ENCODE measurements around the gene RNF146. TPM values are rescaled to one million over a fixed set of nuclear protein-coding genes. Genes with fewer than 3 reads are reported as not detected.

RNF146 gene
- total RNA-seq, 1 experiment from 2014 or later: 29.8 TPM

DNA sequence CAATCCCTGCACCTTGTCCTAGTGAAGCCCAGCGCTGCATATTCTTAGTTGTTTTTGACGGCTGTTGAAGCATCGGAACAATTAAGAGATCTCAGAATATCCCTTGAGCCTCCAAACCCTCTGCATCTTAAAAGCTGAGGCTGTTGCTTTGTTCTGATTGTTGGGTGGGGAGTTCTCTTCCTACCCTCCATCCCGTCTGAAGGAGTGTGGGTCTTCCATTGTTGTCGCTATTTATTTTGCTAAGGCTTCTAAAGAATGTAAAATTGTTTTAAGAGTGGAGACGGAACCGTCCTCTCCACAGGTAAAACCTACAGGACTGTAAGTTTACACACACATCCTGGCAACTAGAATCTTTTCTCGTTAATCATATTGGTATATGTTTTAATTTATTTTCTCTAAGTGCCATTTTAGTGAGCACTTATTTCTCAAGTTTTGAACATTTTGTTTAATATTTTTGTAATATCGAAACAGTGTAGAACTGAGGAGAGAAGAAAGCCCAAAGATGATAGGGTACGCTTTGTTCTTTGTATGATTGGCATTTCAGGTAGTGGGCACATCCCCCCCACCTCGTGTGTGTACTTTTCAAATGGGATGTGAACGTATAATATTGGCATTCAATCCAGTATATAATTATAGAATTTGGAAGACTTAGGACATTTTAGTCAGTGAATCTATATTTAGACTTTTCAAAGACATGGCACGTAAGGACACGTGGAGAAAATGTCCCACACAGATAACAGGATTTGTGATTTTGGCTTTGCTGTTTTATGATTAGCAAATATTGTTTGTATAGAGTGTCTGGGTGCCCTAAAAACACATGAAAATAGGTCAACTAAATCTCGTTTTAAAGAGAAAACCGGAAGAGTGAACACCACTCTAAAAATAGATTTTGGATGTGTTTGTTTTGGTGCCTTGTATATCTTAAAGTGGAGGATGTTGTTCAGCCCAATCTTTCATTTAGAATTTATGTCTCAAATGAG, 1.3 kb downstream of the RNF146 start:
- DNase-seq: no peak
- H3K4me3 ChIP-seq: peak overlapping the region; percentile 98
- peak overlapping the region; percentile 95 for H3K27ac ChIP-seq
- peaks cover 8% of the 10 kb centered on the region; the same call in 1 of the 2 replicates for H3K4me1 ChIP-seq
- H3K36me3 ChIP-seq: no peaks in the 10 kb centered on the region
- H3K27me3 ChIP-seq: no peaks in the 10 kb centered on the region
- H3K9me3 ChIP-seq (replicated peaks): no peaks in the 10 kb centered on the region

DNA sequence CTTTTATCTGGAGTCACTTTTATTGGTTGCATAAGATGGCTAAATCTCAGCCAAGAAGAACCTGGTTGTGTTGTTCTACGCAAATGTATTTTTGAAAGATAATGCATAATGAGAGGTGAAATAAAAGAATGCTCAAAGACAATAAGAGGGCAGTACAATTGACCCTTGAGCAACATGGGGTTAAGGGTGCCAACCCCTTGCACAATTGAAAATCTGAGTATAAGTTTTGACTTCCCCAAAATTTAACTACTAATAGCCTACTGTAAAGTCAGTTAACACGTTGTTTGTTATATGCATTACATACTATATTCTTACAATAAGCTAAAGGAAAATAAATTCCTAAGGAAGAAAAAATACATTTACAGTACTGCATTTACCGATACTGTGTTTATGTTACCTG, 5.9 kb downstream of the RNF146 start:
- Histone ChIP-seq H3K4me3 (no peak overlapping the region), H3K27me3 (no peaks in the 10 kb centered on the region), H3K36me3 (no peaks in the 10 kb centered on the region), H3K4me1 (peaks cover 24% of the 10 kb centered on the region), H3K9me3 (replicated peaks) (no peaks in the 10 kb centered on the region), H3K27ac (no peak overlapping the region)
- DNase-seq: no peak

DNA sequence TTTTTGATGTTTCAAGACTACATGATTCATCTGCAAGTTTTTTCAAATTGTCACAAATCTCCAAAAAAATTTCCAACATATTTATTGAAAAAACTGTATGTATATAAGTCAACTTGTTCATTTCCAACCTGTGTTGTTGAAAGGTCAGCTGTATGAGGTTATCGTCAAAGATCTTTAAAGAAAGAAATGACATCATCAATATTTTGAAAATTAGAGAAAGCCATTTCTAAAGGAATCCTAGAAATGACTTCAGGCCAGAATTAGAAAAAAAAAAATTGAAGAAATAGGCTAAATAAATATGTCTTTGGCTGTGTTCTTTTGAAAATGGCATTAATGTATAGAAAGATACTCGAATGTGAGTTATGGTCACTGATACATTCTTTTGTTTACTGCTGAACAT, 6.8 kb downstream of the RNF146 start:
- no peaks in the 10 kb centered on the region for H3K27me3 ChIP-seq
- H3K36me3 ChIP-seq: no peaks in the 10 kb centered on the region
- no peak overlapping the region for H3K27ac ChIP-seq
- no peak overlapping the region for H3K4me3 ChIP-seq
- H3K4me1 ChIP-seq: peaks cover 24% of the 10 kb centered on the region
- DNase-seq: no peak
- no peaks in the 10 kb centered on the region for H3K9me3 ChIP-seq (replicated peaks)

DNA sequence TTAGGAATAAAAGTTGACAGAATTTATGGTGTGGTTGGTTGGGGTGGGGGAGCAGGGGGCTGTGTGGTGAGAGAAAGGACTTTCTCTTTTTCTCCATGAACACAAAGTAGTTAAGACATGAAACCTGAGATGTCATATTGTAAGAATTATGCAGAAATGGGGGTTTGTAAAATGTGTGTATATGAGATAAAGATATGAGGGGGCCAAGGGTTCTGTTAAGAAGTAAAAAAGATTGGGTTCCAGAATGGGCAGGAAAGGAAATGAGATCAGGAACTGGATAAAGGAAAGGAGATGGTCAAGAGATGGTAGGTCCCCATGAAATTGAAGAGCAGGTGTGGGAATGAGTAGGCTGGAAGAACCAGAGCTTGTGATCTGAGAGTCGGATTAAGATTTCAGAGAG, 9.7 kb downstream of the RNF146 start:
- Histone ChIP-seq H3K27me3 (no peaks in the 10 kb centered on the region), H3K4me3 (no peak overlapping the region), H3K4me1 (peaks cover 16% of the 10 kb centered on the region), H3K36me3 (no peaks in the 10 kb centered on the region), H3K9me3 (replicated peaks) (no peaks in the 10 kb centered on the region), H3K27ac (peak overlapping the region; percentile 56)
- peak; percentile 7 to 66 for DNase-seq

DNA sequence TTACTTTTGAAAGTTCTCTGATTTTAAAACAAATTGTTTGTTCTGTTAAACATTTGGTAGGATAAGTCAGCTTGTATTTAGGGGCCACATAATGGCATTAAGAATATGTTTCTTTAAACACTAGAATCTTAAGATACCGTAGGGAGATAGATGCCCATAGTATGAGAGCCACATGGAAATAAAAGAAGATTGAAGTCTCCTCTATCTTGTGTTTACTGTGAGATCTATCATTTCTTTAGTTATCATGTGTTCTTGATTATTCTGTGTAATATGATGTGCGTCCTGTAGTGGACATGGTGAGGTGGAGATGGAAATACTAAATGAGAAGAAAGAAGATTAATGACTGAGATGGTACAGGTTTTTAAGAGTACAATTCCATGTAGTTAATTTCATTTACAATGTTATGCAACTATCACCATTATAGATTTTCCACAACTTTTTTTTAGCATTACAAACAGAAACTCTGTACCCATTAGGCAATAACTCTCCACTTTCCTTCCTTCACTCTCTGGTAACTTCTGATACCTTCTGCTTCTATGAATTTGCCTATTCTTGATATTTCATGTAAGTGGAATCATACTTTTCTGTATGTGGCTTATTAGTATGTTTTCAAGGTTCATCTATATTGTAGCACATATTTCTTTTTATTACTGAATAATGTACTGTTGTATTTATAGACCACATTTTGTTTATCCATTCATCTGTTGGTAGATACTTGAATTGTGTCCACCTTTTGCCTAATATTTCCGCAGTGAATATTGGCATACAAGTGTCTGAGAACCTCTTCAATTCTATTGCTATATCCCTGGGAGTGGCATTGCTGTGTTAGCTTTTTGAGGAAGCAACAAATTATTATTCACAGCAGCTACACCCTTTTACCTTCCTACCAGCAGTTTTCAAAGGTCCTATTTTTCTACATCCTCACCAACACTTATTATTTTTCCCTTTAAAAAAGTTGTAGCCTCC, 11.5 kb downstream of the RNF146 start:
- H3K9me3 ChIP-seq (replicated peaks): no peaks in the 10 kb centered on the region
- DNase-seq: no peak
- H3K36me3 ChIP-seq: peaks cover 3% of the 10 kb centered on the region; the same call in 1 of the 2 replicates
- no peak overlapping the region for H3K4me3 ChIP-seq
- peaks cover 16% of the 10 kb centered on the region for H3K4me1 ChIP-seq
- no peak overlapping the region for H3K27ac ChIP-seq
- no peaks in the 10 kb centered on the region for H3K27me3 ChIP-seq

DNA sequence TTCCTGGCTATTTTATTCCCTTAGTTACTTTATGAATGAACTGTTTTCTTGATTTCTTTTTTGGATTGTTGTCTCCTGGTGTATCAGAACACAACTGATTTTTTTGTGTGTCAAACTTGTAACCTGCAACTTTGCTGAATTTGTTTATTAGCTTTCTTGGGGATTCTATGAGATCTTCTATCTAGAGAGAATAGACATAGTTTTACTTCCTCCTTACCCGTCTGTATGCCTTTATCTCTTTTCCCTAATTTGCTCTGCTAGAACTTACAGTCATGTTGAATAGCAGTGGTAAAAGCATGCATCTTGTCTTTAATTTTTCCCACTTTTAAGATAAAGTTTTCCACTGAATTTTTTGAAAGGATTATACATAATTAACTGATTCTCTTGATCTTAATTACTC, 13.2 kb downstream of the RNF146 start:
- H3K36me3 ChIP-seq: peaks cover 8% of the 10 kb centered on the region
- no peaks in the 10 kb centered on the region for H3K9me3 ChIP-seq (replicated peaks)
- no peak overlapping the region for H3K4me3 ChIP-seq
- no peak overlapping the region for H3K27ac ChIP-seq
- DNase-seq: no peak
- no peaks in the 10 kb centered on the region for H3K27me3 ChIP-seq
- H3K4me1 ChIP-seq: peaks cover 16% of the 10 kb centered on the region

DNA sequence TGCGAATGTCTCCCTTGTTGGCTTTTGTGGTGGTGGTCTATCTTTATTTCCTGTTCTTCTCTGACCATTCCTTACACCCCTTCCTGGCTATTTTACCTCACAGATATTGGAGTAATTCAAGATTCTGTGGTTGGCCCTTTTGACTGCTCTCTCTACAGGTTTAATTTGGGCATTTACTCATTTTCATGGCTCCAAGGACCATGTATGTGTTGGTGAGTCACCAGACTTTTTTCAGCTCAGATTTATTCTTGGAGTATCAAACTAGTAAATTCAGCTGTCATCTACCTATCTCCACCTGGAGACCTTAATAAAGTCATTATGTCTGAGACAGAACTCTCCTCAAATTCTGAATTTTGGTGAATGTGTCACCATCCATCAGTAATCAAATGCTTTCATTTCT, 15.5 kb downstream of the RNF146 start:
- Histone ChIP-seq H3K9me3 (replicated peaks) (no peaks in the 10 kb centered on the region), H3K27ac (no peak overlapping the region), H3K4me3 (no peak overlapping the region), H3K4me1 (0 out of 2 replicates have a peak, but pooled peaks cover under 1% of the 10 kb centered on the region), H3K27me3 (no peaks in the 10 kb centered on the region), H3K36me3 (peaks cover 17% of the 10 kb centered on the region)
- no peak for DNase-seq

DNA sequence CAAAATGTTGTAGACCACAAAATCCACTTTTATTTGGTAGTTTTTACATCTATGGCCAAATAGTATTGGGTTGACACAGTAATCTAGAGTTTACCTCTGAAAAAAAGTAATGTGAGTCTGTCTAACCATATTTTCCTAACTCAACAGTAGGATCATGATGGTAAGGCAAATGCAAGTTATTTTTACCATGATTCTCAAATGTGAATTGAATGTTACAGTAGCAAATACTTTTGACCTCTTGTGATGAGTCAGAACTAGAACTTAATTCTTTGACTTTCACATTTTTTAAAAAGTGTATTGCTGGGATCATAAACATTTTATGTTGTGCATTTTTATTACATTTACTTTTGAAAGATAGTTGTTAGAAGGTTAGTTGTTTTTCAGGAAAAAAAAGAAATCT, 22.0 kb downstream of the RNF146 start:
- no peak for DNase-seq
- H3K4me1 ChIP-seq: no peaks in the 10 kb centered on the region
- H3K27ac ChIP-seq: no peak overlapping the region
- H3K9me3 ChIP-seq (replicated peaks): no peaks in the 10 kb centered on the region
- H3K27me3 ChIP-seq: no peaks in the 10 kb centered on the region
- peaks cover 47% of the 10 kb centered on the region for H3K36me3 ChIP-seq
- no peak overlapping the region for H3K4me3 ChIP-seq

DNA sequence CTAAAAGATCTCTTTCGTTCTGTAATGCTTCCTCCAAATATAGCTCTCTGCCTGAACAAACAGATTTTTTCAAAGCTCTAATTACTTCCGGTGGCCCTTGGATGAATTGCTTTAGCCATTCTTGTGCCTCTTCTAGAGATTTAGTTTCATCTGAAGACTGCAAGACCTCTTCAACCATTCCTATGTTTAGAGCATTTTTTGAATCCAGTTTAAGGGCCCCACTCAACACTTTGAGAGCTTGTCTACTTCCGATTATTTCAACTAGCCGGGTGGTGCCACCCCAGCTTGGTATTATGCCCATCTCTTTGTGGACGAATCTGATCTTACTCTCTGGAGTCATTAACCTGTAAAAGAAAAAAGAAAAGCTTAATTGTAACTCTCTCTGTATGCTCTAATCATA, 23.3 kb downstream of the RNF146 start:
- H3K9me3 ChIP-seq (replicated peaks): no peaks in the 10 kb centered on the region
- H3K4me3 ChIP-seq: no peak overlapping the region
- DNase-seq: no peak
- H3K27ac ChIP-seq: no peak overlapping the region
- H3K36me3 ChIP-seq: peaks cover 44% of the 10 kb centered on the region
- no peaks in the 10 kb centered on the region for H3K27me3 ChIP-seq
- no peaks in the 10 kb centered on the region for H3K4me1 ChIP-seq

DNA sequence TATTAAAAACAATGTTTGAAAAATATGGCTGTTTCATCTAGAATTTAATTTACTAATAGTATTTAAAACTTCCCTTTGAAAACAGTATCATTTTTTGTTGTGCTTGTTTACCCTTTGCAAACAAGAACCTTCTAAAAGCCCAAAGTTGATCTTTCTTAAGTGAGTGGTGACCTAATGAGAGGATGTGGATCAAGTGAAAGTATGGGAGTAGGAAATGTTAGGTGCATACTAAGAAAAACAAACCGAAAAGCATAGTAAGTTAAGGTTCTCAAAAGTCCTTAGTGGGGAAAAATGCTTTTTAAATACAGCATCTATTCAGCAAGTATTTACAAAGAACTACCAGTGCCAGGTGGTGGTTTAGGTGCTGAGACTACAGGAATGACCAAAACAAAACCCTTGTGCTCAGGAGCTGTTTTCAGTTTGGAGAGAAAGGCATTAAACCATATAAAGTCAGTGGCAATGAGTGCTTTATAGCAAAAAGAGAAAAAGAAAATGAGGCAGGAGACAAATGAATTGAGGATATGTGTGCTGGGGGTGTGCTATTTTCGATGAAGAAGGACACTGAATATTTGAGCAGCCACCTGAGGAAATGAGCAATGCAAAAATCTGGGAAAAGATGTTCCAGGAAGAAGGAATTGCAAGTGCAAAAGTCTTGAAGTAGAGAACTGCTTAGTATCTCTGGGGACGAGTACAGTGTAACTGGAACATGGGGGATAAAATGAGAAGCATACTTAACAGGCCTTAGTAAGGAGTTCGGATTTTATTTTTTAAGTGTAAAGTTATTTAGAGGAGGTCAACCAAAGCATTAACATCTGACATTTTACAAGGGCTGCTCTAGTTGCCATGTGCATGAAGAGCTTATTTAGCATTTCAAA, 24.0 kb downstream of the RNF146 start:
- peaks cover 50% of the 10 kb centered on the region for H3K36me3 ChIP-seq
- H3K27me3 ChIP-seq: no peaks in the 10 kb centered on the region
- H3K4me1 ChIP-seq: no peaks in the 10 kb centered on the region
- no peak overlapping the region for H3K4me3 ChIP-seq
- no peak overlapping the region for H3K27ac ChIP-seq
- no peaks in the 10 kb centered on the region for H3K9me3 ChIP-seq (replicated peaks)
- no peak for DNase-seq

DNA sequence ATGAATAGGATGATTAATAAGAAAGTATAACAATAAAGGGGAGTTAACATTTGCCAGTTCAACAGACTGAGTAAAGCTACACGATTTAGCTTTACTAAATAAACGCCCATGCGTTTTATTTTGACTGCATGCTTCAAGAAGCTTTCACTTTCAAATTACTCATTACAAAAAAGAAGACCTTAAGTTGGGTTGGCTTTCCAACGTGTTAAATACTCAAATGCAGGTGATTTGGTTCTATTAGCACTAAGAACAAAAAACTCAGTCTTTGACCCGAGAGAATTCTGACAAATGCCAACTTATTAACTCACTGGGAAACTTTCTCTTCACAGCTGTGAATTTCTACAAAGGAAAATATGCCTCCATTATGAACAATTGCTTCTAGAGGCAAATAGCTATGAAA, 24.8 kb downstream of the RNF146 start:
- DNase-seq: no peak
- H3K36me3 ChIP-seq: peaks cover 48% of the 10 kb centered on the region
- no peak overlapping the region for H3K4me3 ChIP-seq
- H3K27ac ChIP-seq: no peak overlapping the region
- H3K4me1 ChIP-seq: no peaks in the 10 kb centered on the region
- H3K27me3 ChIP-seq: no peaks in the 10 kb centered on the region
- H3K9me3 ChIP-seq (replicated peaks): no peaks in the 10 kb centered on the region

DNA sequence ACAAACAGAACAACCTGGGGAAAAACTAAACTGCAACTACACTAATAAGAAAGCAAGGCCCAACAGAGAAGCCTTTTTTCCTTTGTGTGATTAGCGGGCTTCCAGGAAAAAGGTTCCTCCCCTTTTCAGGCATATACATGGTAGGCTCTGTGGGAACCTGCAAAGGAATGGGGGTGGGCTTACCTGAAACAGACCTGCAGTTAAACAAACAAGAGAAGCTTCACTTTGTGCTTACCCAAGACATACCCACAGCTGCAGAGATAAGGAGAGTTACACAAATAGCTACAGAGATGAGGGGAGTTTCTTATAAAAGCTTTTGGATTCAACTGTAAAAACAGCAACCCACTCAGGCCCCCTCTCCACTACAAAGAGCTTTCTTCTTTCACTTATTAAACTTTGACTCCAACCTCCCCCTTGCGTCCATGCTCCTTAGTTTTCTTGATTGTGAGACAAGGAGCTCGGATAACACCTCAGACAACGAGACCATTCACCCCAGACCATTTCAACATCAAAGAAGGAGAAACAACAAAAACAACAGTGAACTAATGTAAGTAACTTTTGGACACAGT, 30.9 kb downstream of the RNF146 start:
- no peaks in the 10 kb centered on the region for H3K27me3 ChIP-seq
- no peak overlapping the region for H3K27ac ChIP-seq
- no peak for DNase-seq
- H3K4me1 ChIP-seq: no peaks in the 10 kb centered on the region; the same call in 1 of the 2 replicates
- H3K4me3 ChIP-seq: no peak overlapping the region
- H3K9me3 ChIP-seq (replicated peaks): no peaks in the 10 kb centered on the region
- peaks cover 26% of the 10 kb centered on the region; the same call in 1 of the 2 replicates for H3K36me3 ChIP-seq

DNA sequence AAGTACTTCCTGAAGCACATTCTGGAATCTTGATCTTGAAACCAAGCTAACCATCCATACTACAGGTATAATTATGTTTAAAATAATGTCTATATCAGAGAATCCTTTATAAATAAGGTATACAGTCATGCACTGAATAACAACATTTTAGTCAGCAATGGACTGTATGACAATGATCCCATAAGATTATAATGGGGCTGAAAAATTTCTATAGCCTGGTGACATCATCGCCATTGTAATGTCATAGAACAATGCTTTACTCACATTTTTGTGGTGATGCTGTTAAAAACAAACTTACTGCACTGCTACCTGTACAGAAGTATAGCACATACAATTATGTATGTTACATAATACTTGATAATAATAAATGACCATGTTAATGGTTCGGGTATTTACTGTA, 31.8 kb downstream of the RNF146 start:
- peaks cover 26% of the 10 kb centered on the region; the same call in 1 of the 2 replicates for H3K36me3 ChIP-seq
- no peaks in the 10 kb centered on the region for H3K9me3 ChIP-seq (replicated peaks)
- H3K27ac ChIP-seq: no peak overlapping the region
- H3K27me3 ChIP-seq: no peaks in the 10 kb centered on the region
- H3K4me1 ChIP-seq: peaks cover 2% of the 10 kb centered on the region; the same call in 1 of the 2 replicates
- H3K4me3 ChIP-seq: no peak overlapping the region
- no peak for DNase-seq
